Osteoblast (primary cell): Measurements from ENCODE around the gene ZKSCAN7. TPM values are rescaled to one million over a fixed set of nuclear protein-coding genes. Genes with fewer than 3 reads are reported as not detected.

Source experiments
- DNase-seq: peaks from one replicate; pipeline ENCODE4 v3.0.0; 2011; ENCODE audit warnings: low spot score, mixed read lengths; ENCODE audit not compliant: insufficient read length; ENCODE audit errors: missing footprints
- H2AFZ ChIP-seq: 2 replicates; pipeline ENCODE4 v1.6.0; 2011; ENCODE audit warnings: mild to moderate bottlenecking, low read length
- H3K27ac ChIP-seq: 2 replicates; pipeline ENCODE4 v1.5.1; 2011; ENCODE audit warnings: mild to moderate bottlenecking, low read depth, low read length, moderate library complexity
- H3K27me3 ChIP-seq: 2 replicates; pipeline ENCODE4 v1.6.0; 2012; ENCODE audit warnings: mild to moderate bottlenecking, control low read depth, inconsistent platforms, low read length, moderate library complexity; ENCODE audit not compliant: insufficient read depth
- H3K36me3 ChIP-seq: 2 replicates; pipeline ENCODE4 v1.5.1; 2011; ENCODE audit warnings: mild to moderate bottlenecking, low read length, control low read depth, moderate library complexity; ENCODE audit not compliant: insufficient read depth
- H3K4me1 ChIP-seq: 2 replicates; pipeline ENCODE4 v1.5.1; 2011; ENCODE audit warnings: mild to moderate bottlenecking, low read length, control low read depth, moderate library complexity; ENCODE audit not compliant: insufficient read depth
- H3K4me2 ChIP-seq: 2 replicates; pipeline ENCODE4 v1.6.0; 2011; ENCODE audit warnings: mild to moderate bottlenecking, low read length; ENCODE audit not compliant: insufficient read depth
- H3K4me3 ChIP-seq: fragments of 200-600 bp; sonication (generic); 3 replicates; pipeline ENCODE4 v1.5.1; 2012; ENCODE audit warnings: mild to moderate bottlenecking, low read length, inconsistent platforms; ENCODE audit not compliant: insufficient read depth
- H3K79me2 ChIP-seq: 2 replicates; pipeline ENCODE4 v1.6.0; 2012; ENCODE audit warnings: mild to moderate bottlenecking, low read length, control low read depth, inconsistent platforms; ENCODE audit not compliant: insufficient read depth
- H3K9me3 ChIP-seq: 2 replicates; pipeline ENCODE4 v1.5.1; 2011; ENCODE audit warnings: low read depth, low read length, control low read depth
- H4K20me1 ChIP-seq: 2 replicates; pipeline ENCODE4 v1.6.0; 2012; ENCODE audit warnings: mild to moderate bottlenecking, low read length, control low read depth; ENCODE audit not compliant: insufficient read depth
- CTCF ChIP-seq: IDR thresholded peaks from 2 replicates; pipeline ENCODE4 v1.5.1; 2011; ENCODE audit warnings: mild to moderate bottlenecking, low read depth, low read length, moderate library complexity; ENCODE audit errors: extremely low read depth
- total RNA-seq: library from RNA; depleted of rRNA; stranded (reverse); fragments of >200 nt; gene quantifications from 2 replicates; pipeline ENCODE4 v1.2.3, GENCODE V29; 2012

Gene ZKSCAN7
- total RNA-seq, 1 donor, result 9.8 TPM

GRCh38 chr3:44555723-44556122 is 730 bp downstream of the ZKSCAN7 start:
- H3K4me1 ChIP-seq, result peaks cover 5% of the 10 kb centered on the region
- peak overlapping the region; percentile 27 for H3K27ac ChIP-seq
- TF ChIP-seq CTCF, result no peak
- H3K4me2 ChIP-seq, result peak overlapping the region; percentile 88
- no peaks in the 10 kb centered on the region for H3K9me3 ChIP-seq
- peak overlapping the region; percentile 78 for H3K4me3 ChIP-seq
- H3K27me3 ChIP-seq, result peaks cover 4% of the 10 kb centered on the region
- H2AFZ ChIP-seq, result peak overlapping the region; percentile 91
- peak; percentile 76 for DNase-seq
- peaks cover 3% of the 10 kb centered on the region for H3K36me3 ChIP-seq
- peaks cover 5% of the 10 kb centered on the region for H3K79me2 ChIP-seq
- no peaks in the 10 kb centered on the region for H4K20me1 ChIP-seq

GRCh38 chr3:44557074-44557473 is 2.1 kb downstream of the ZKSCAN7 start:
- peaks cover 8% of the 10 kb centered on the region for H3K36me3 ChIP-seq
- H3K27ac ChIP-seq, result no peak overlapping the region
- DNase-seq, result no peak
- H4K20me1 ChIP-seq, result no peaks in the 10 kb centered on the region
- peaks cover 5% of the 10 kb centered on the region for H3K79me2 ChIP-seq
- no peak overlapping the region for H3K4me3 ChIP-seq
- H2AFZ ChIP-seq, result no peak overlapping the region
- no peaks in the 10 kb centered on the region for H3K27me3 ChIP-seq
- no peak for TF ChIP-seq CTCF
- no peaks in the 10 kb centered on the region for H3K9me3 ChIP-seq
- H3K4me2 ChIP-seq, result no peak overlapping the region
- H3K4me1 ChIP-seq, result peaks cover 5% of the 10 kb centered on the region

DNA sequence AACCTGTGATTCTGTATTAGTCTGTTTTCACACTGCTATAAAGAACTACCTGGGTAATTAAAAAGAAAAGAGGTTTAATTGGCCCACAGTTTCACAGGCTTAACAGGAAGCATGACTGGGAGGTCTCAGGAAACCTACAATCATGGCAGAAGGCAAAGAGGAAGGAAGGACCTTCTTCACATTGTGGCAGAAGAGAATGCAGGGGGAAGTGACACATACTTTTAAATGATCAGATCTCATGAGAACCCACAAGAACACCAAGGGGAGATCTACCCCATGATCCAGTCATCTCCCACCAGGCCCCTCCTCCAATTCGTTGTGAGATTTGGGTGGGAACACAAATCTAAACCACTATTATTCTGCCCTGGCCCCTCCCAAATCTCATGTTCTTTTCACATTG is 6.1 kb downstream of the ZKSCAN7 start:
- H3K4me1 ChIP-seq, result peaks cover under 1% of the 10 kb centered on the region

GRCh38 chr3:44562147-44562546 is 7.2 kb downstream of the ZKSCAN7 start:
- Histone ChIP-seq H3K27ac (no peak overlapping the region), H3K4me1 (no peaks in the 10 kb centered on the region), H3K27me3 (no peaks in the 10 kb centered on the region), H4K20me1 (no peaks in the 10 kb centered on the region), H3K4me2 (no peak overlapping the region), H3K36me3 (peaks cover 16% of the 10 kb centered on the region), H3K9me3 (no peaks in the 10 kb centered on the region), H3K79me2 (peaks cover 1% of the 10 kb centered on the region), H3K4me3 (no peak overlapping the region), H2AFZ (no peak overlapping the region)
- no peak for DNase-seq
- TF ChIP-seq CTCF, result no peak

More for the DNA sequence above, 6.1 kb downstream of the ZKSCAN7 start:
- Histone ChIP-seq H2AFZ (no peak overlapping the region), H3K27ac (no peak overlapping the region), H4K20me1 (no peaks in the 10 kb centered on the region), H3K79me2 (peaks cover 5% of the 10 kb centered on the region), H3K36me3 (peaks cover 16% of the 10 kb centered on the region), H3K9me3 (no peaks in the 10 kb centered on the region), H3K4me2 (no peak overlapping the region), H3K27me3 (no peaks in the 10 kb centered on the region), H3K4me3 (no peak overlapping the region)
- no peak for DNase-seq
- no peak for TF ChIP-seq CTCF
